ENCODE measurements around the gene BCL7C. TPM values are rescaled to one million over a fixed set of nuclear protein-coding genes. Genes with fewer than 3 reads are reported as not detected.
"Not testable (repeated sequence)": the region's sequence is repeated elsewhere in the genome, so short reads cannot be mapped to it uniquely, and the experiment has no call there.

Gene BCL7C
- total RNA-seq, 2 donors from 2014 or later = 64.7 to 67.6 TPM

DNA sequence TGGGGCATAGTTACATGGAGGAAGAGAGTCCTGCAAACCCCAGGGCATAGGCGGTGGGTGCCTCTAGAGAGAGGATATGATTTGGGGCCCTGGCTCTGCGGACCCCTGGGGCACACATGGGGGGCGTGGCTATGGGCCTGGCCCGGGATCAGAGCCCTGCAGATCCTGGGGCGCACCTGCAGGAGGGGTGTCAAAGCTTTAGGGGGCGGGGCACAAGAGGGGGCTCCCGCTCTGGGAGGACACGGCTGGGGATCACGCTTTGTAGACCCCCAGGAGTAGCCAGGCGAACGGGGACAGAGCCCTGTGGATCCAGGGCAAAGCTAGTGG lies 497 bp downstream of the BCL7C start:
- TF ChIP-seq, protein P1, sequence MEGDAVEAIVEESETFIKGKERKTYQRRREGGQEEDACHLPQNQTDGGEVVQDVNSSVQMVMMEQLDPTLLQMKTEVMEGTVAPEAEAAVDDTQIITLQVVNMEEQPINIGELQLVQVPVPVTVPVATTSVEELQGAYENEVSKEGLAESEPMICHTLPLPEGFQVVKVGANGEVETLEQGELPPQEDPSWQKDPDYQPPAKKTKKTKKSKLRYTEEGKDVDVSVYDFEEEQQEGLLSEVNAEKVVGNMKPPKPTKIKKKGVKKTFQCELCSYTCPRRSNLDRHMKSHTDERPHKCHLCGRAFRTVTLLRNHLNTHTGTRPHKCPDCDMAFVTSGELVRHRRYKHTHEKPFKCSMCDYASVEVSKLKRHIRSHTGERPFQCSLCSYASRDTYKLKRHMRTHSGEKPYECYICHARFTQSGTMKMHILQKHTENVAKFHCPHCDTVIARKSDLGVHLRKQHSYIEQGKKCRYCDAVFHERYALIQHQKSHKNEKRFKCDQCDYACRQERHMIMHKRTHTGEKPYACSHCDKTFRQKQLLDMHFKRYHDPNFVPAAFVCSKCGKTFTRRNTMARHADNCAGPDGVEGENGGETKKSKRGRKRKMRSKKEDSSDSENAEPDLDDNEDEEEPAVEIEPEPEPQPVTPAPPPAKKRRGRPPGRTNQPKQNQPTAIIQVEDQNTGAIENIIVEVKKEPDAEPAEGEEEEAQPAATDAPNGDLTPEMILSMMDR (conservative IDR thresholded peaks at IDR 0.05) = no peak
- WGBS, 2 experiments (ENCODE audit: insufficient coverage in 1 of 2, insufficient read length in 1 of 2) = 7 to 20% methylated on average over 6 to 11 of the region's 11 CpGs
- peaks cover 25% of the 10 kb centered on the region for H3K36me3 Mint-ChIP-seq (ENCODE audit: low read depth)
- peak overlapping the region; percentile 74 for H3K4me3 Mint-ChIP-seq
- Histone ChIP-seq H3K36me3 (ENCODE audit: control insufficient read depth, insufficient read depth, low read length) (peaks cover 34% of the 10 kb centered on the region), H3K9me3 (ENCODE audit: control insufficient read depth, low read length) (no peaks in the 10 kb centered on the region), H3K4me1 (ENCODE audit: control insufficient read depth, insufficient read depth, low read length) (peaks cover 15% of the 10 kb centered on the region), H3K4me3 (ENCODE audit: low read length) (peak overlapping the region; percentile 88), H3K27ac (ENCODE audit: low read depth, low read length) (no peak overlapping the region), H3K9ac (ENCODE audit: extremely low read depth, low read length, poor library complexity, severe bottlenecking) (peak overlapping the region; percentile 75), H3K27me3 (ENCODE audit: control insufficient read depth, insufficient read depth, low read length, poor library complexity, severe bottlenecking) (no peaks in the 10 kb centered on the region)
- no peaks in the 10 kb centered on the region for H3K9me3 Mint-ChIP-seq
- peak; percentile 60 for DNase-seq
- no peaks in the 10 kb centered on the region for H3K27me3 Mint-ChIP-seq (ENCODE audit: insufficient read depth)
- peaks cover 20% of the 10 kb centered on the region for H3K4me1 Mint-ChIP-seq
- H3K27ac Mint-ChIP-seq = no peak overlapping the region

DNA sequence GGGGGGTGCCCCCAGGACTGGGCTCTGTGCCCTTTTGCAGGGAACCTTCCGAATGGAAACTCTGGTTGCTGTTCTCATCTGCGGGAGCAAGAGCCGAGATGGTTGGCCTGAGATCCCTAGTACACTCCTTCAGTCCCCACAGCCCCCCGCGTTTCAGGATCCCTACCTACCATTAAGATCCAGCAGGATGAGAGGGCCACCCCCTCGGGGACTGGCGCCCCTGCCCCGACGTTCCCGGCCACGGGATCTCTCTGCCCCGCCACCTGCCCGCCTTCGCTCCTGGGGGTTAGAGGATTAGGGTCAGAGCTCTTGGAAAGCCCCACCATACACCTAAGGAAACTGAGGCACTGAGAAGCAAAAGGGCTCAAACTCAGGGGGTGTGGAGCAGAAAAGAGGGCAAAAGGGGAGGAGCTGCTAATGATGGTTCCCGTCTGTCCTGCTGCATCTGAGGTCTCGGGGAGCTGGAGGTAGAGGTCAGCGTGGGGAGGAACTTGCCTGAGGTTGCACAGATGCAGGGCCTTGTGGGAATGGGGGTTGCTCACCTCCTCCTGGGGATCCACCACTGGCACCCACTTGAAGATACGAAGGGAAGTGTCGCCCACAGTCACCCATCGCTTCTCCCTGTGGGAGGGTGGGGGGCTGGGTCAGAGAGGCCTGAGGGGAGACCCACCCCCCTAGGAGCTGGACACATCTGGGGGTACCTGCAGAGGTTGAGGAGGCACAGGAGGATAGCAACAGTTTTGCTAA lies 1.0 kb downstream of the BCL7C start:
- no peaks in the 10 kb centered on the region for H3K27me3 Mint-ChIP-seq (ENCODE audit: insufficient read depth)

DNA sequence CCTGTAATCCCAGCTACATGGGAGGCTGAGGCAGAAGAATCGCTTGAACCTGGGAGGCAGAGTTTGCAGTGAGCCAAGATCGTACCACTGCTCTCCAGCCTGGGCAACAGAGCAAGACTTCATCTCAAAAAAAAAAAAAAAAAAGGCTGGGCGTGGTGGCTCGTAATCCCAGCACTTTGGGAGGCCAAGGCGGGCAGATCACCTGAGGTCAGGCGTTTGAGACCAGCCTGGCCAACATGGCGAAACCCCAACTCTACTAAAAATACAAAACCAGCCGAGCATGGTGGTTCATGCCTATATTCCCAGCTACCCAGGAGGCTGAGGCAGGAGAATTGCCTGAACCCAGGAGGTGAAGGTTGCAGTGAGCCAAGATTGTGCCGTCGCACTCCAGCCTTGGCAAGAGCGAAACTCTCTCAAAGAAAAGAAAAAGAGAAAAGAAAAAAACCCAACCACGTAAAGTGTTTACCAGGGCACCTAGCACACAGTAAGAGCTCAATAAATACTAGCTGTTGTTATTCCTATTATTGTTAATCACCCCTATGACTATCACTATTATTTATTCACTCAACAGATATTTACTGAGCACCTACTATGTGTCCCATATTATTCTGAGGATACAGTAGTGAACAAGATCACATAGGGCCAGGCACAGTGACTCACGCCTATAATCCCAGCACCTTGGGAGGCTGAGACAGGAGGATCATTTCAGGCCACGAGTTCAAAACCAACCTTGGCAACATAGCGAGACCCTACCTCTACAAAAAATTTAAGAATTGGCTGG lies 2.6 kb downstream of the BCL7C start:
- H3K9me3 Mint-ChIP-seq; H3K9me3 ChIP-seq (ENCODE audit: control insufficient read depth, low read length); DNase-seq; H3K4me3 ChIP-seq (ENCODE audit: low read length); H3K27ac Mint-ChIP-seq; H3K27me3 Mint-ChIP-seq (ENCODE audit: insufficient read depth); H3K4me3 Mint-ChIP-seq; H3K9ac ChIP-seq (ENCODE audit: extremely low read depth, low read length, poor library complexity, severe bottlenecking); H3K27ac ChIP-seq (ENCODE audit: low read depth, low read length); H3K27me3 ChIP-seq (ENCODE audit: control insufficient read depth, insufficient read depth, low read length, poor library complexity, severe bottlenecking): not testable (repeated sequence)
- Histone ChIP-seq H3K4me1 (ENCODE audit: control insufficient read depth, insufficient read depth, low read length) (peaks cover 15% of the 10 kb centered on the region), H3K36me3 (ENCODE audit: control insufficient read depth, insufficient read depth, low read length) (peaks cover 49% of the 10 kb centered on the region)
- Mint-ChIP-seq H3K4me1 (peaks cover 17% of the 10 kb centered on the region), H3K36me3 (ENCODE audit: low read depth) (peaks cover 40% of the 10 kb centered on the region)
- 91 to 94% methylated on average over 6 to 15 of the region's 15 CpGs for WGBS, 2 experiments (ENCODE audit: insufficient coverage in 1 of 2, insufficient read length in 1 of 2)

More for the DNA sequence above, 1.0 kb downstream of the BCL7C start:
- Mint-ChIP-seq H3K36me3 (ENCODE audit: low read depth) (peaks cover 28% of the 10 kb centered on the region), H3K9me3 (no peaks in the 10 kb centered on the region), H3K4me1 (peaks cover 20% of the 10 kb centered on the region), H3K27ac (peak overlapping the region; percentile 30), H3K4me3 (peak overlapping the region; percentile 74)
- Histone ChIP-seq H3K36me3 (ENCODE audit: control insufficient read depth, insufficient read depth, low read length) (peaks cover 39% of the 10 kb centered on the region), H3K27me3 (ENCODE audit: control insufficient read depth, insufficient read depth, low read length, poor library complexity, severe bottlenecking) (no peaks in the 10 kb centered on the region), H3K9me3 (ENCODE audit: control insufficient read depth, low read length) (no peaks in the 10 kb centered on the region), H3K4me3 (ENCODE audit: low read length) (peak overlapping the region; percentile 88), H3K4me1 (ENCODE audit: control insufficient read depth, insufficient read depth, low read length) (peaks cover 15% of the 10 kb centered on the region), H3K9ac (ENCODE audit: extremely low read depth, low read length, poor library complexity, severe bottlenecking) (peak overlapping the region; percentile 75), H3K27ac (ENCODE audit: low read depth, low read length) (no peak overlapping the region)
- TF ChIP-seq, protein P1 (conservative IDR thresholded peaks at IDR 0.05) = no peak
- 78 to 88% methylated on average over 5 to 19 of the region's 20 CpGs for WGBS, 2 experiments (ENCODE audit: insufficient coverage in 1 of 2, insufficient read length in 1 of 2)
- no peak for DNase-seq

Measured in endodermal cell (in vitro differentiated cells).